NOMO-1 treated with dmso at 0.1 percent for 144 hours (cell line): ENCODE measurements around the gene NUP93.
"Not testable (repeated sequence)": the region's sequence is repeated elsewhere in the genome, so short reads cannot be mapped to it uniquely, and the experiment has no call there.

Experiments used
- DNase-seq: peaks from one replicate; lab custom pipeline; 2025; ENCODE audit not compliant: unreplicated experiment; lab: John Stamatoyannopoulos, UW

NUP93 gene

DNA sequence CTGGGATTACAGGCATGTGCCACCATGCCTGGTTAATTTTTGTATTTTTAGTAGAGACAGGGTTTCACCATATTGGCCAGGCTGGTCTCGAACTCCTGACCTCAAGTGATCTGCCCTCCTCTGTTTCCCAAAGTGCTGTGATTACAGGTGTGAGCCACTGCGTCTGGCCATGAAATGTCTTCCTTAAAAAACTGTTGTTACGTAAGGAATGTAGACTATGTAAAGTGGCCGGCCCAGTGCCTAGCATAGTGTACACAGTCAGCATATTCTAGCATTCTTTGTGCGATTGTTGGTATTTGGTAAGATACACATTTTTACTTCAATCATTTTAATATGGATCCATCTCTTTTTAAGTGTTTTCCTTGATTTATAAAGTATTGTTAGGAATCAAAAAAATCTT, 81.7 kb downstream of the NUP93 start:
- DNase-seq, result not testable (repeated sequence)

DNA sequence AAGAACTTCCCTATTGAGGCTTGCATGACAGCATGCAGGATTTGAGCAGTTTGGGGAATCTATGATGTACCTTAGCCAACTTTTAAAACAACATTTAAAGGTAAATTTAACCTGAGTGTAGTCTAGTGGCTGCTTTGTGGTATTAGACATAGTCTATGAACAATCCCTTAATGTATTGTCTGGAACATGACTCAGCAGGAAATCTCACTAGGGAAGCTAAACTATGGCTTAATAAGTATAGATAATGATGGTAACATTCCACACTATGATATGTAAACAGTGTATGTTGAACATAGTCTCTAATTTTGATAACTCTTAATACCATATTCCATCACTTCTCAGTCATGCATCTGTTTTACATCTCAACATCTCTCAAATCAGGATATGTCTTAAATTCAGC, 83.0 kb downstream of the NUP93 start:
- DNase-seq, result no peak

DNA sequence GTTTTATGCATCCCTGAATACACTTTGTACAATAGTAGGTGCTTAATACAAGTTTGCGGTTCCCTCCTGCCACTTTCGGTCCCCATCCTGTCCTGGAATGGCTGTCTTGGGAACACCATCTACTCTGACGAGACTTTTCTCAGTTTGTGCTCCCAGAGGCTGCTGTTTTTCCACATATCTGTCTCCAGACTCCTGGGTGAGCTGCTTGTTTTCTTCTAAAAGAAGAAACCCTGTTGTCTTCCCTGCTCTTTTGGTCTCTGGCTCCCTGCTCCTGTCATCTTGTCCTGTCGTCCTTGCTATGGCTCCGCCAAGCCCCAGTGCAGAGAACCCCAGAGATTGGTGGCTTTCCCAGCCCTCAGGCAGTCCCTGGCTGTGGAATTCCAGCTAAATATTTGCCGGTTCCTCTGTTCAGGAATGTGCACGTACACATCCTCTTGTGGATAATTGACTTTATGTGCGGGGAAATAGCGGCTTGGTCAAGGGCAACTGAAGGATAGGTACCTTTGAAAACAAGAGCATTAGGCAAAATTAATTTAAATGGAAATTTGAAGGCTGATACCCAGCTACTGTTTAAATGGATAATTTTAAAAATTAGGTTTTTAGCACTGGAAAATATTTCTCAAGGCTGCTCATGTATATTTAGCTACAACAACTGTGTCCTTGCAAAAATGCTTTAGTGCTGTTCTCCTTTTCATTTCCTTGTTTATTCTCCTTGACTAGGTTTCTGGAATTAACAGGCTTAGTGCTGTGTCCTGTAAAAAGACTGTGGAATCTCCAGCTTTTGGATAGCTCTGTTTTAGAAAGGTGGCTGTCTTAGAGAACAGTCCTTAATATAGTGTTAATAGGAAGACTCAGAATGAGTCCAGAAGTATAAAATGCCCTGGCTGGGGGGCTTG, 84.9 kb downstream of the NUP93 start:
- no peak for DNase-seq

DNA sequence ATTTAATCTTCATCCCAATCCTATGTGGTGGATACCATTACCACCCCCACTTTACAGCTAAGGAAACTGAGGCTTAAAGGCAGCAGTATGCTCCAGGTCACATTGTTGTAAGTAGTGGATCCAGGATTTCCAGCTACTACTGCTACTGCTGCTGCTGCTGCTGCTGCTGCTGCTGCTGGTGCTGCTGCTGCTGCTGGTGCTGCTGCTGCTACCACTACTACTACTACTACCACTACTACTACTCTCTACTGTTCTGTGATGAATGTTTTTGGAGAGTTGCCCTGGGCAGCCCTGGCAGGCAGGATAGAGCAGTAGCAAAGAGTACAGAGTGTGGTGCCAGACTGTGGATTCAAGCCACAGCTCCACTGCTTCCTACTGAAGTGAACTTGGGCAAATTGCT, 85.8 kb downstream of the NUP93 start:
- DNase-seq, result no peak

DNA sequence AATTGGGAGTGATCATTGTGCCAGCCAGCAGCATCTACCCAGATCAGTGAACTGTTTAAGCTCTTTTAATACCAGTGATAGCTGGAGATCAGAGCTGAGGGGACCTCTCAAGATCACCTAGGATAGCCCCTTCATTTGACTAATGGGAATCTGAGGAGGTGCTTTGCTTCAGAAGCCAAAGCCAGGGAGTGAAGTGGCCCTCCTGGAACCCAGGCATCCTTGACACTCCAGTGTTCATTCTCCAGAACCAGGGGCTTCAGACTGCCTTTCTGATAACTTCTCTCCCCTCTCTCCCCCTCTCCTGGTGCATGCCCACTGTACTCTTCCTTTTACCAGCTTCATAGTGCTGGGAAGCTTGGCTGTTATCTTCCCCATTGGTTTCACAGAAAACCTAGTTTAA, 87.1 kb downstream of the NUP93 start:
- no peak for DNase-seq

DNA sequence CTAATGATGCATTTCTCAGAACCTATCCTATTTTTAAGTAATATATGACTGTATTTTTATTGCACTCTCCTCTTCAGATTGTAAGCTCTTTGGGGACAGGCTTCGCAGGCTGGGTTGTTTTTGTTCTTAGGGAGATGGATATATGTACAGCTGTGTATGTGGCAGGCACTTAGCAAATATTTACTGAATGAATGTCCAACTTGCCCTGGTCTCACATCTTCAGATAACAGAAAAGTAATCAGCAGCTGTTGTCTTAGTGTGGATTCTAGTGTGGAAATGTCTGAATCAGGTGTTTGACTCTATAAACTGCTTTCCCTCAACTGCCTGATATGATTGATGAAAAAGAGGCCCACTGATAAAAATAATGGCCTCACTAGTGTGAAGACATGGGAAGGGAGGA, 88.0 kb downstream of the NUP93 start:
- no peak for DNase-seq

DNA sequence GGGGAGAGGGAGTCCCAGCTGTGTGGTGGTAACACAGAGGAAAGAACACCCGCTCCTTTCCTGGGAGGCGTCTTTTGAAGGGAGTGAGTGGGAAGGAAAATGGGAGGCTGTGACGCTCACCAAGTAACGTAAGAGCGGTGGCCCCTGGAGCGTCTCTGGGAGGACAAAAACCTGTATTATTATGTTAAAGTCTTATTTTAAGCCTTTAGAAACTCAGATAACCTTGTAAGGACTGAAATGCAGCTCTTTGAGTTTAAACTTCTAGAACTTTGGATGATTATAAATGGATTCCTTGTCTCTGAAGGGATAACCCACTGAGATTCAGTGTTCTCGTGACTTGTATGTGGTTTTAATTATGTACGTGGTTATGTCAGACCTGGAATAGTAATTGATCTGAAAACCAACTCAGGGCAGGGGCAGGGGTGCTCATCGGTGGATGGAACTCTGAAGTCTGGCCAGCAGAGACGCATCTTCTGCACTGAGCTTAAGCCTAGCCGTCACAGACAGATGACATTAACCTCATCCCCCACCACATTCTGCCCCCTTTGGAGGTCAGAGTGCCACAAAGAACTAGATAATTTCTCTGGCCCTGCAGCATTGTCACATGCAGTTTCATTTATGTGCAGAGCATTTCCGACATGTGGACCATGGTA, 93.3 kb downstream of the NUP93 start:
- no peak for DNase-seq

DNA sequence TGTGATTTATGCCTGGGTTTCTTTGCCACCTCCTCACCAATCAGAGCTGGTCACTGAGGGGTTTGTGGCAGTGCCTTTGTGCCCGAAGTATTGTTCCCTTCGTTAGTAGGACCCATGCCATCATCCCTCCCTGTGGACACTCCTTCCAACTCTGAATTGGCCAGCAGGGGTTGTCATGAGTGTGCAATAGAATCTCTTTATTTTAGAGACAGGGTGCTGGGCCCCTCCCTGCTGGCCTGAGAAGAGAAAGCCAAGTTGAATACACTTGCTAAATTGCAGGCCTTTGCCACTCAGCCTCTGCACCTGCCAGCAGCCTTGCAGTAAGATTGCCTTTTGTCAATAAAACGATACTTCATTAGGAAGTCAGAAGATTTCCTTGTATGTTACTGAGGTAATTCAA, 94.4 kb downstream of the NUP93 start:
- no peak for DNase-seq

DNA sequence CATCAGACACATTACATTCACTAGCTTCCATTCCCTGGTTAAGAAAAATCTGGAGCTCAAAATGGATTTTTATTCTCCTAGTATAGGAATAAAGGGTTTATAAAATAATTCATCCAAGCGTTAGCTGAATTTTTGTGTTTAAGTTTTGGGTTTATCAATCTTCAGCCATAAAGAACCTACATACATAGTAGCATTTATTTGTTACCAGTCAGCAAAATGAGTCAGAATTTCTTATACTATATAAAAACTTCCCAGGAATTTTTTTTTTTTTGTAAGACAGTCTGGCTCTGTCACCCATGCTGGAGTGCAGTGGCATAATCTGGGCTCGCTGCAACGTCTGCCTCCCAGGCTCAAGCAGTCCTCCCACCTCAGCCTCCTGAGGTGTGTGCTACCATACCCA, 94.9 kb downstream of the NUP93 start:
- DNase-seq, result no peak

DNA sequence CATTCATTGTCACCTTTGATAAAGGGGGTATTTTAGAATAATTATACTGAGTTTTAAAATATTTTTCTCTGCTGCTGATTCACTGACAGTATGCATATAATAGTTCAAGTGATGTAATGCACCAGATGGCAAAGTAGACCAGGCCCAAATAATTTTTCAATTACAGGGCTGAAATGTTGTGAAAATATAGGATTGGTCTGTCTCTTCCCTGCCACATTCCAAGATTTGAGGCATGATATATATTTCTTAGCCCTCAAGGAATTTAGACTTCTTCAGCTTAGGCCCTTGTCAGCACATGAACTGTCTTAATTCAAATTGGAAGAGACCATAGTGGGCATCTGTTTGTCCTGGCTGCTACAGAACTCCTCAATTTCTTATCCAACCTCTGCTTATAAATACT, 95.9 kb downstream of the NUP93 start:
- no peak for DNase-seq

DNA sequence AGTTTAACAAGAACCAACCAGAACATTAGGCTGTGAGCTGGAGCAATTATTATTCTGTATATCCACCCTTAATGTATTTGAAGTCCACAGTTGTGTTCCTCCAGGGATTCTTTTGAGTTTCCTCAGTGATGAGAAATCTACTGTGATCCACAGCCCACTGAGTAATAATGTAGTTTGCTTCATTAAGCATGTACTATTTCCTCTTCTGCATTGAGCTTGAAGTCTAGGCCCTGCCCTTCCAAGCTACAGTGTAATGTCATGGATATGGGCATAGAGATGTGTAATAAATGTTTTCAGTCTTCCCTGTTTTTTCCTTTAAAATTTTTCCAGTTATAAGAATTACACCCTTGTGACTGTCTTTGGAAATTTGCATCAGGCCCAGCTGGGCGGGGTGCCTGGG, 98.7 kb downstream of the NUP93 start:
- DNase-seq, result no peak

DNA sequence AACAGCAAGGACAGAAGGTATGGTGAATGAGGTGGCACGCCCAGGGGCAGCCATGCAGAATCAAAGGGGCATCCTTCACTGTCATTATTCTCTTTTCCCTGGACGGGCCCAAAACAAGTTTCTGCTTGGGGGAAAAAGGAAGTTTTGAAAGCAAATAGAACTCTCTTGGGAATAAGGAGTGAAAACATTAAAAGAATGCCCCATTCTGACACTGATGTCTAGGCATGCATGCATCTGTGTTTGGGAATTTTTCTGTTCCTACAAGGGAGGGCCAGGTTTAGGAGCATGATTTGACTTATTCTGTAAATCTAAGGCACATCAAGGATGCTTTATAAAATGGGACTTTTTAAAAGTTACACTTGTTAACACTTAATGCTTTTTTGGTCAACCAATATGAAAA, 100.7 kb downstream of the NUP93 start:
- no peak for DNase-seq

DNA sequence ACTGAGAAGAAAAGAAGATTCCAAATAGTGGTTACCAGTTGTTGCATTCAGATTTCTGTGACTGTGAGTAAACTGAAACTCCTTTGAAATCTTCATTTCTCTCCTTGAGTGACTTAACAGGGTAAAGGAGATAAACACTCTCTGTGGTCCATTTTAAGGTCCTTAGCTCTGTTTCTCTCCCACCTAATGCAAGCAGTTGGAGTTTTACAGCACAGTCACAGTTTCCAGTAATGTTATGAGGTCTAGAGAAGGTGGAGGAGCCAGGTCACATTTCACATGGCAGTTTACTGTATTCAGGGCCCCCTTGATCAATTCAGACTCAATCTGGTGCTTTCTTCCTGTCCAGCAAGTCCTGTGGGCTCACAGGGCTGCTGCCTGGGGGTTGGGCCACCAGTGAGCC, 102.8 kb downstream of the NUP93 start:
- DNase-seq, result no peak

DNA sequence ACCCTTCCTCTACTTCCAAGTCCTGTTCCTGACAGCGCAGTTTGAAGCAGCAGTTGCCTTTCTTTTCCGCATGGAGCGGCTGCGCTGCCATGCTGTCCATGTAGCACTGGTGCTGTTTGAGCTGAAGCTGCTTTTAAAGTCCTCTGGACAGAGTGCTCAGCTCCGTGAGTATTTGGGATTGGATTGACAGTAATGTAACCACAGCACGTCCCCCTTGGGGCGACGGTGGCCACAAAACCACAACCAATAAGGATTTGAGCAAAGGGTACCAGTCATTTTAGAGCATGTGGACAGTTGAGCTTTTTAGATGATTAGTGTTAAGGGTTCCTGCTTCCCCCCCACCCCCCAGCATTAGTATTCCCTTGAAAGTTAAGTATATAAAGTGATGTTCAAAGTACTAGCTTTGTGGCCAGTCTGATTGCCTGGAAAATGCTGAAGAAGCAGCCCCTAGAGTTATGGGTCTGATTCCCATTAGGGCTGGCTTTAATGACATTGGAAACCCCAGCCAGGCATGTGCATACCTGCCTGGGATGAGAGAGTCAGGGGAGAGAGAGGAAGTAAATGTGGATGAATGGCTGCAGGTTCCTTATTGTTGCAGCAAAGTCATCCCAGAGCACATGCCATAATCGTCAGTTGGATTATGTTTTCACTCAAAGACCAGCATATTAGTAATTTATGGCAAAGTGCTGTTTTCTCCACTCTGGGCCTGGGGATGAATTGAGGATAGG, 103.5 kb downstream of the NUP93 start:
- no peak for DNase-seq

DNA sequence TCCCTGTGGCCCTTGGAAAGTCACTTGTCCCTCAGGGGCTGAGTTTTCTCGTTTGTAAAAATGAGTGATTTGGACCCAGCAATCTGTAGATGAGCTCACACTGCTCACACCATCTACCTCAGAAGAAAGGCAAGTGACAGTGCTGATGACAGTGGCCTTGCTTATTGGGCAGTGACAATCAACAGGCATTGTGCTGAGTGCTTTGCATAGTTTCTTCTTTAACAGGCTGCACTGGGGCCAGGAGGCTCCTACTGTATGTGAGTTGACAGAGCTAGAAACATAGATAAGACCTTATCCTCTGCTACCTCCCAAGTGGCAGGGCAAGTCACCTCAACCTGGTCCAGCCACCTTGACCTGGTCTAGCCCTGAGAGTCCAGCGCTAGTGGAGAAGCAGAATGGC, 105.4 kb downstream of the NUP93 start:
- no peak for DNase-seq

DNA sequence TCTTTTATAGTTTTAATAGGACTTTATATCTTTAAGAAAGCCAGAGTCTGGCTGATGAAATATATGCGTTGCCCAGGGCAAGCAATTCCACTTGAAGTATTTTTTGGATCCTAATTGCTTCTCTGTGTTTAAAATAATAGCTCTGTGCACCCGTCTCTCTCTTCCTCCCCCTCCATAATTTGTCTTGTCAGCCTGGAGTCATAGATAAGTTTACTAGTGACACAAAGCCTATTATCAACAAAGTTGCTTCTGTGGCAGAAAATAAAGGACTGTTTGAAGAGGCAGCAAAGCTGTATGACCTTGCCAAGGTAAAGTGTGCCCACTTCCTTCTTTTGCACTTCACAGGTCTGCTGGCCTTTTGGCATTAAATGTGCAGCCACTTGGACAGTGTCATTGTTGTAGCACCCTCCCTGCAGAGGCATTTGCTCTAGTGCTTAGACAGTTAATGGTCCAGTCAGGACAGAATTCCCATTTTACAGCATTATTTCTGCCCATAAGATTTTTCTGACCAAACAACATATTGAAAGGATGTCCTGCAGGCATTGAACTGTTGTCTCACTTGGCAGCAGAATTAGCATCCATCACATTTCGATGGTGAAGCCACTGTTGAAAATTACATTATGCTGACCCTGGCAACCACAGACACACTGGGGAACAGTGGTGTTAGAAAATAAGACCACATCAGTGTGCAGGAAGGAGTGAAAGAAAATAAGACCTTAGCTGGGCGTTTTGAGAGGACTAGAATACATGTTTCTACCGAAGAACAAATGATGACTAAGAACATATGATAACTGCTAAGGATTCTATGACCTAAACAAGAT, 106.7 kb downstream of the NUP93 start:
- no peak for DNase-seq

DNA sequence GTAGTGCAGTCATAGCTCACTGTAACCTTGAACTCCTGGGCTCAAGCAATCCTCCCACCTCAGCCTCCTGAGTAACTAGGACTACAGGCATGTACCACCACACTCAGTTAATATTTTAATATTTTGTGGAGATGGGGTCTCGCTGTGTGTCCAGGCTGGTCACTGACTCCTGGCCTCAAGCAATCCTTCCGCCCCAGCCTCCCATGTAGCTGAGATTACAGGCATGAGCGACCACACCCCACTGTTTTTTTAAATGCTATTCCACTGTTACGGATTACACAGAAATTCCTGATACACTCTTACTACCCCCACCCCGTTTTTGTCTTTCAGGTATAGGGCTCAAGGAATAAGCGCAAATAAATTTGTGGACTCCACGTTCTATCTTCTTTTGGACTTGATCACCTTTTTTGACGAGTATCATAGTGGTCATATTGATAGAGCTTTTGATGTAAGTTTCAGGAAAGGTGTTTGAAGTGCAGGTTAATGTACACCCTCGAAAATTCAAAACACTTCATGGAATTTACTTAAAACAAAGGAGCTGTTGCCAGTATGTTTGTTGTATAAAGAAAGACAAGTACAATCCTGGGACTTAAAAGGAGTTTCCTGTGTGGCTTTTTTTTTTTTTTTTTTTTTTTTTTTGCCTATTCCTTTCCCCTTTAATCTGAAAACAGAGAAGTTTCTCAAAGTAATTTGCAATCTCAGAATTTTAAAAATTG, 108.9 kb downstream of the NUP93 start:
- no peak for DNase-seq

DNA sequence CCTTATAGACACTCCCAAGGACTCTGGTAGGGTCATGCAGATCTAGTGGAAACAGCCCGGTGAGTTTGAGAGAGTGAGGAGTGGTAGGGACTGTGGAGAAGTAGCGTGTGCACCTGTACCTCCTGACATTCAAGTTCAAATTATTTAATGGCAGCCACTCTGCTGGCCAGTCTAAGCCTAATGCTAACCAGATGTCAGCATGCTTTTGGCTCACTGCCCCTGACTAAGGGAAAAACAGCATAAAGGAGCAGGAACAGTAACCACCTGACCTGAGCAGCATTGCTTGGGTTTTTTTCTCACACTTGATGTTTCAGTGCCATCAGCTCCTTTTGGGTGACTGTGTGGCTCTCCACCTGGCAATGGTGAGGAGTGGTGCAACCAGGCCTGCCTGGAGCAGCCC, 111.3 kb downstream of the NUP93 start:
- DNase-seq, result no peak

DNA sequence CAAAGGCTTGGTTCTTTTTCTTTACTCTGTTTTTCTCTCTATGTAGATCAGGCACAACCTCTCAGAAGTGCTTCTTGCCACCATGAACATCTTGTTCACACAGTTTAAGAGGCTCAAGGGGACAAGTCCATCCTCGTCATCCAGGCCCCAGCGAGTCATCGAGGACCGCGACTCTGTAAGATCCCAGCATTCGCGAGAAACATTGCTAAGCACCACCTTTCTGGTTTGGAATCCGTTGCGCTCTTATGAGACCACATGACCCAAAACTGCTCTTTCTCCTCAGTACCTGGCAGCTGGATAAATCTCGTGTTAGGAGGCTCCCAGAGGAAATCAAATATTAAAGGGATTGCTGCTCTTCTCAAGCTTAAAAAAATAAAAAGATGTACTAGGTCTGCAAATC, 111.7 kb downstream of the NUP93 start:
- no peak for DNase-seq

DNA sequence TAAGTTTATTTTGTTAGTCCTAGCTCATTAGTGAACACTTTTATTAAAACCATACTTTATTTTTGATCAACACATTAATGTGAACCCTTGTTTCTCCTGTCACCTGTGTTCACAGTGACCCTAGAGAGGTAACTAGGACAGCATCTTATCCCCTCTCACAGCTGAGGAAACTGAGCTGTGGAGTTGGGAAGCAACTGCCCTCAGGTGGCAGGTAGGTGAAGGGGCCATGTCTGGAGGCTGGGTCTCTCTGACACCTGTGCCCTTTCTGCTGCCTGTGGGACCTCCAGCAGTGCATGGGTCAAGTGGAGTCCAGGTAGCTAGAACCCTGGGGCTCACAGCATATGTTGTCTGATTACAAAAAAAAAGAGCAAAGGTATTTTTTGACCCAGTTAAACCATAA, 112.2 kb downstream of the NUP93 start:
- DNase-seq, result no peak

DNA sequence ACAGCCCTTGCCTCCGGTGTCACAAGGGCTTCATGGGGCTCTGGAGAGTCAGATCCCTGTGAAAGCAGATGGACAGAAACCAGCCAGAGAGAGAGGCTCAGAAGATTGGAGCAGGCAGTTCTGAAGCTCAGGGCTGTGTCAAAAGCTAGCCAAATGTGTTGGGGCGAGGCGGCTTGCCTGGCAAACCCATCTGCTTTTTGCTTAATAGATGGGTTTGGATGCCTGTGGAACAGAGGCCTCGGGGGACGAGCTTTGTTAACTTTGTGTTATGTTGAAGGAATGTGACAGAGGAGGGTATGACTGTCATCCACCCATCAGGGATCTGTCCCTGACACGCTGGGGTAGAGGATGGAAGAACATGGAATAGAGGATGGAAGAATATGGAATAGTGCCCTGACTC, 114.1 kb downstream of the NUP93 start:
- no peak for DNase-seq
